DND-41 (cell line): ENCODE measurements around the gene PEMT.

Source experiments
- ATAC-seq: fragments of 200-7000 bp; cut with Tn5 transposase; 3 replicates; pipeline ENCODE4 v1.9.1; 2021; ENCODE audit warnings: low read depth; ENCODE audit not compliant: insufficient read depth
- DNase-seq: peaks from one replicate; pipeline ENCODE4 v3.0.0-alpha.2; 2020
- H2AFZ ChIP-seq: 2 replicates; pipeline ENCODE4 v1.6.0; 2012; ENCODE audit warnings: low read depth, low read length
- H3K27ac ChIP-seq: 2 replicates; pipeline ENCODE4 v1.5.1; 2012; ENCODE audit warnings: low read length, inconsistent platforms
- H3K27me3 ChIP-seq: fragments of 200-600 bp; sonication (generic); 2 replicates; pipeline ENCODE4 v1.6.0; 2012; ENCODE audit warnings: low read length, mild to moderate bottlenecking, inconsistent platforms; ENCODE audit not compliant: insufficient read depth, poor library complexity
- H3K36me3 ChIP-seq: 2 replicates; pipeline ENCODE4 v1.5.1; 2012; ENCODE audit warnings: low read length, inconsistent platforms; ENCODE audit not compliant: insufficient read depth
- H3K4me1 ChIP-seq: 2 replicates; pipeline ENCODE4 v1.5.1; 2012; ENCODE audit warnings: mild to moderate bottlenecking, low read length; ENCODE audit not compliant: insufficient read depth
- H3K4me2 ChIP-seq: 2 replicates; pipeline ENCODE4 v1.6.0; 2012; ENCODE audit warnings: mild to moderate bottlenecking, moderate library complexity, low read length, inconsistent platforms; ENCODE audit not compliant: insufficient read depth
- H3K4me3 ChIP-seq, 2 experiments: fragments of 200-600 bp in 1 of 2; shearing (Covaris generic) in 1 of 2; 2 replicates each; pipeline ENCODE4 v1.5.1; 2012 to 2016; ENCODE audit warnings: inconsistent platforms in 2 of 2, low read length in 2 of 2, mild to moderate bottlenecking in 2 of 2, low read depth in 1 of 2, moderate library complexity in 1 of 2
- H3K79me2 ChIP-seq: 2 replicates; pipeline ENCODE4 v1.6.0; 2012; ENCODE audit warnings: low read length, inconsistent platforms; ENCODE audit not compliant: insufficient read depth
- H3K9ac ChIP-seq: 2 replicates; pipeline ENCODE4 v1.6.0; 2012; ENCODE audit warnings: low read depth, mild to moderate bottlenecking, inconsistent platforms, low read length, moderate library complexity
- H3K9me3 ChIP-seq: 2 replicates; pipeline ENCODE4 v1.5.1; 2012; ENCODE audit warnings: low read length, moderate library complexity, mild to moderate bottlenecking, inconsistent platforms; ENCODE audit not compliant: insufficient read depth, severe bottlenecking
- H4K20me1 ChIP-seq: 2 replicates; pipeline ENCODE4 v1.6.0; 2012; ENCODE audit warnings: low read length; ENCODE audit not compliant: insufficient read depth
- EZH2 ChIP-seq: IDR thresholded peaks from 3 replicates; pipeline ENCODE4 v1.6.1; 2012; ENCODE audit warnings: borderline replicate concordance, low read depth, mild to moderate bottlenecking, moderate library complexity, low read length, inconsistent platforms; ENCODE audit not compliant: severe bottlenecking
- TF ChIP-seq, protein P1 (sequence below): IDR thresholded peaks from 2 replicates; pipeline ENCODE4 v1.5.1; 2012; ENCODE audit warnings: borderline replicate concordance, low read length, moderate library complexity, mild to moderate bottlenecking; ENCODE audit not compliant: poor library complexity, severe bottlenecking; ENCODE audit errors: extremely low read depth

The PEMT gene

DNA sequence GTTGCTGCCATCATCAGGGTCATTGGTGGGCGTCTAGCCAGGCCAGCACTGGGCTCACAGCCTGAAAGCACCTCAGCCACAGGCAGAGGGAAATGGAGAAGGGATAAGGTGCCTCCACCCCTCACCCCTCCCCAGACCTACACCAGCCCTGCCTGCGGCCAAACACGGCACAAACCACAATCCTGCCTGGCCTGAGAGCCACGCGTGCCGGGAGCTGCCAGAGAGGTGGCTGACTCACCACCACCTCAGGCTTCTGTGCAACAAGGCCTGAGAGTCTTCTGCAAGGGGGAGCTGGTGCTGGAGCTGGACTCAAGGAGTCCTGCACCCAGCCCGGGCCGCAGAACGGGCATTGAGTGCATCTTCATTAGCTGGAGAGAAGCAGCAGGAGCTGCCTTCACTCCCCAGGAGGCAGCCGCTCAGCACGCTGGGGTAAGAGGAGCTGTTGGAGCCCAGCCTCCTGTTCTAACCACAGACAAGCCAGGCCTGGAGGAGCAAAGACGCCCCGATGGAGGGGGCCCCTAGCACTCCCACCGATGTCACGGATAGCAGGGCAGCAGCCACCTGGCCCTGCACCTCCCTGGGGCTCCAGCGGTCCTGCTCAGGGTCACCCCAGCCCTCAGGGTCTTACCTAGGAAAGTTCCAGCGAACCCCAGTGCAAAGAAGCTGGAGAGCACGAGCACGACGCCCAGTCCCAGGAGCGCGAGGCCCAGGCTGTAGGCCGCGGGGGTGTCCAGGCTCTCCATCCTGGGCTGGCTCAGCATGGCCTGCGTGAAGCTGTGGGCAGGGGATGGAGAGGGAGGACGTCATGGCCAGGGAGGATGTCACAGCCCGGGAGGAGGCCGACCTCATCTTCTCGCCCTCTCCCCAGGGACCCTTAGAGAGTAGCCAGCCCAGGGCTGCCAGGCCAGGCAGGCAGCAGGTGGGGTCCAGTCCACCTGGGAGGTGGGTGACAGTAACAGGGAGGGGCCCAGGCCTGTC is 79.3 kb downstream of the PEMT start:
- no peaks in the 10 kb centered on the region for H3K79me2 ChIP-seq
- ATAC-seq (no peak), DNase-seq (no peak)
- no peak overlapping the region for H3K4me2 ChIP-seq
- H3K27me3 ChIP-seq: no peaks in the 10 kb centered on the region
- H3K9ac ChIP-seq: no peak overlapping the region
- H3K9me3 ChIP-seq: no peaks in the 10 kb centered on the region
- no peak for TF ChIP-seq EZH2
- TF ChIP-seq, protein P1, sequence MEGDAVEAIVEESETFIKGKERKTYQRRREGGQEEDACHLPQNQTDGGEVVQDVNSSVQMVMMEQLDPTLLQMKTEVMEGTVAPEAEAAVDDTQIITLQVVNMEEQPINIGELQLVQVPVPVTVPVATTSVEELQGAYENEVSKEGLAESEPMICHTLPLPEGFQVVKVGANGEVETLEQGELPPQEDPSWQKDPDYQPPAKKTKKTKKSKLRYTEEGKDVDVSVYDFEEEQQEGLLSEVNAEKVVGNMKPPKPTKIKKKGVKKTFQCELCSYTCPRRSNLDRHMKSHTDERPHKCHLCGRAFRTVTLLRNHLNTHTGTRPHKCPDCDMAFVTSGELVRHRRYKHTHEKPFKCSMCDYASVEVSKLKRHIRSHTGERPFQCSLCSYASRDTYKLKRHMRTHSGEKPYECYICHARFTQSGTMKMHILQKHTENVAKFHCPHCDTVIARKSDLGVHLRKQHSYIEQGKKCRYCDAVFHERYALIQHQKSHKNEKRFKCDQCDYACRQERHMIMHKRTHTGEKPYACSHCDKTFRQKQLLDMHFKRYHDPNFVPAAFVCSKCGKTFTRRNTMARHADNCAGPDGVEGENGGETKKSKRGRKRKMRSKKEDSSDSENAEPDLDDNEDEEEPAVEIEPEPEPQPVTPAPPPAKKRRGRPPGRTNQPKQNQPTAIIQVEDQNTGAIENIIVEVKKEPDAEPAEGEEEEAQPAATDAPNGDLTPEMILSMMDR: no peak
- peaks cover 13% of the 10 kb centered on the region for H3K4me1 ChIP-seq
- H3K4me3 ChIP-seq: no peak overlapping the region
- no peak overlapping the region for H2AFZ ChIP-seq
- H4K20me1 ChIP-seq: no peaks in the 10 kb centered on the region
- peak overlapping the region; percentile 45 for H3K27ac ChIP-seq
- H3K36me3 ChIP-seq: no peaks in the 10 kb centered on the region

DNA sequence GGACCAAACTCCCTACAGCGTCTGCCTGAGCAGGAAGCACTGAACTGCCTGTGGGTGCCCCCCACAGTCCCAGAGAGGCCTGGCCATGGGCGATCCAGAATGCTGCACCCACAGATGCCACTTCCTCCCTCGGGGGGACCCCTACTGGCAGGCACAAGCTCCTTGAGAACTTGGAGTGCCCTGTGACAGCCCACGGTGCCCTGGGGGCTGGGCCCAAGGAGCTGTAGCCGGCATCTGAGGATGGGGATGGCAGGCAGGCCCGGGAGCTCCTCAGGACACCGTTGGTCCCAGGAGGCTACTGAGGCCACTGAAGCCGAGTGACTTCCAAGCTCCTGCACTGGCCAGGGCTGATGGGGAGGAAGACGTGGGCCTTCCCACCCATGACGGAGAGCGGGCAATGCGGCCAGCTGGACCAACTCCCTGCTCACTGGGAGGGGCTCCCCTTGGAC is 80.2 kb downstream of the PEMT start:
- no peaks in the 10 kb centered on the region for H3K9me3 ChIP-seq
- TF ChIP-seq, protein P1: peak; percentile 42
- TF ChIP-seq EZH2: no peak
- H3K27ac ChIP-seq: peak overlapping the region; percentile 69
- no peaks in the 10 kb centered on the region for H3K36me3 ChIP-seq
- H3K4me1 ChIP-seq: peaks cover 13% of the 10 kb centered on the region
- no peak overlapping the region for H2AFZ ChIP-seq
- no peak overlapping the region for H3K4me3 ChIP-seq
- ATAC-seq: peak; percentile 44; the same call in 2 of the 3 replicates
- DNase-seq: peak; percentile 36
- H3K79me2 ChIP-seq: no peaks in the 10 kb centered on the region
- H3K4me2 ChIP-seq: no peak overlapping the region
- H4K20me1 ChIP-seq: no peaks in the 10 kb centered on the region
- no peaks in the 10 kb centered on the region for H3K27me3 ChIP-seq
- H3K9ac ChIP-seq: no peak overlapping the region

DNA sequence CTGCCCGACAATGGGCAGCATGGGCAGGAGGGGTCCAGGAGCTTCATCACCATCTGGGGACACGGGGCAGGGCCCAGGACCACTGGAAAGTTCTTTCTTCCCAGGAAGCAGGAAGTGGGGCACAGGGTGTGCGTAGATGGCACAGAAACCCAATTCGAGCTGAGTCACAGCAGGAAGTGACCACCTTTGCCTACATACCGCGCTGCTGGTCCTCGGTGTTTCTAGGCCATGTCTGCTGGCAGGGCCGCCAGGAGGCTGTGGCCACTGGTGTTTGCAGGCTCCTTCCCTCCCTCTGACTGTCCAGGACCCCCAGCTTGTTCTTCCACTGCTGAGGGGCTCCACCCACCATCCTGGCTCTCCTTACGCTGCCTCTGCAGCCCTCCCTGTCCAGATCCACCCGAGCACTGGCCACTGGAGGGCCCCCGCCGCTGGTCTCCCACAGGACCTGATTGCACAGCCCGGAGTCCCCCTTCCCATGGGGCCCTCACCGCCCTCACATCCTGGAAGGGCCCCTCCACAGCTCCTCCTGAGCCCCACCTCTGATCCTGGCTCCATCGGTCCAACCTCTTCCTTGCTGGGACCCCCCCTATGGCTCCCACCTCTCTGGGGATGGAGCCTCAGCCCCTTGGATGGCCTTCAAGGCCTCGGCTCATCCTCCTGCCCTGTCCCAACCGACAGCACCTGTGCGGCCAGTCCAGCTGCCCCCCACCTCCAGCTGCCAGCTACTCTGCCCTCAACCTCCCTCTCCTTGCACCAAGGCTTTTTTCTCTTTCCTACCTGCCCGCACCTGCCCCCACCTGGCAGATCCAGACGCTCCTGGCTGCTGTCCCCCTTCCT is 80.8 kb downstream of the PEMT start:
- TF ChIP-seq, protein P1: no peak
- no peak for TF ChIP-seq EZH2
- Histone ChIP-seq H4K20me1 (no peaks in the 10 kb centered on the region), H3K36me3 (no peaks in the 10 kb centered on the region), H3K9ac (no peak overlapping the region), H3K79me2 (no peaks in the 10 kb centered on the region), H2AFZ (no peak overlapping the region), H3K27me3 (no peaks in the 10 kb centered on the region), H3K4me1 (peaks cover 13% of the 10 kb centered on the region), H3K27ac (peak overlapping the region; percentile 69), H3K4me3 (no peak overlapping the region), H3K4me2 (no peak overlapping the region), H3K9me3 (no peaks in the 10 kb centered on the region)
- peak; percentile 33; the same call in 1 of the 3 replicates for ATAC-seq
- DNase-seq: no peak
